HG03342 (cell line): ENCODE data around the gene FARP1.

ENCODE experiments used
- ATAC-seq: cut with Tn5 transposase; IDR thresholded peaks from one replicate; pipeline ENCODE4 v1.9.1; 2021; ENCODE audit warnings: mild to moderate bottlenecking, moderate library complexity; ENCODE audit not compliant: unreplicated experiment

The FARP1 gene

DNA sequence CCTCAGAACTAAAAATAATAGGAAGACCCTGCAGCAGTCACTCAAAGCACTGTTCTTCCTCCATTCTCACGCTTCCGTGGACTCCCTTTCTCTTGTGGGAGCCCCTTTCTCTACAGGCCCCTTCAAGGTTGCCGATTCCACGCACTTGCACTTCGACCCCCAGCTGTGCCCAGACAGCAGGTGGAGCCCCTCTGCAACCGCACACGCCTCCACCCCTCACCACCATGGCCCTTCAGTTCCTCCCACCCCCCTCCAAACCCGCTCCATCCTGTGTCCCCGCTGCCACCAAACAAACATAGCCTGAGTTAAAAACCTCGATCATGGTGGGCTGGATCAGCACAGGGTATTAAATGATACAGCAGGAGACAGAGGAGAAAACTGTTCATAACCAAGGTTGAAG is 331.4 kb downstream of the FARP1 start:
- ATAC-seq = no peak

DNA sequence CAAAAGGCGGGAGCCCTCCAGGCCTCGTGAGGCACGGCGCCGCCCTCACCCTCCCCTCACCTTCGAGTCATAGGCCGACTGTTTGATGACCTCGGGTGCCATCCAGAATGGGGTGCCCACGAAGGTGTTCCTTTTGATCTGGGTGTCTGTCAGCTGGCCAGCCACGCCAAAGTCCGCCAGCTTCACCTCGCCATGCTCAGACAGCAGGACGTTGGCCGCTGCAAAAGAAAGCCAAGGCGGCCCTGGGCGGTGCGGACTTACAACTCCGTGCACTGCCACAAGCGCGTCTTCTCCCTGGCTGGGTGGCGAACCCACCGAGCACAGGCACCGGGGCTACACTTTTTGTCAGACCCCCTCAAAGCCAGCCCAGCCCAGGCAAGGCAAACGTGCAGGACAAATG is 331.9 kb downstream of the FARP1 start:
- ATAC-seq = no peak

DNA sequence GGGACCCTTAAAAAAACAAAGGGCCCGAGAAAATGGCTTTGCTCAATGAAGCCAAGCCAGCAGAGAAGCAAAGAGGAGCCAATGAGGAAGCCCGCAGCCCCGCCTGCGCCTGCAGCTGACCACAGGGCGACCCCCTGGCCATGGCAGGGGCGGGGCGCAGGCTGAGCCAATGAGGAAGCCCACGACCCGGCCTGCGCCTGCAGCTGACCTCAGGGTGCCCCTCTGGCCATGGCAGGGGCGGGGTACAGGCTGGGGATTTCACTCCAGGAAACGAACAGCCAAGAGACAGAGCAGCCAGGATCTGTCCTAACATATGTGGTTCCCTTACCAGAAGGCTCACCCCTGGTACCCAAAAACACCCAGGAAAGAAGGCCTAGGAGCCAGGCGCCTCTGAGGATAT is 332.6 kb downstream of the FARP1 start:
- ATAC-seq = no peak

DNA sequence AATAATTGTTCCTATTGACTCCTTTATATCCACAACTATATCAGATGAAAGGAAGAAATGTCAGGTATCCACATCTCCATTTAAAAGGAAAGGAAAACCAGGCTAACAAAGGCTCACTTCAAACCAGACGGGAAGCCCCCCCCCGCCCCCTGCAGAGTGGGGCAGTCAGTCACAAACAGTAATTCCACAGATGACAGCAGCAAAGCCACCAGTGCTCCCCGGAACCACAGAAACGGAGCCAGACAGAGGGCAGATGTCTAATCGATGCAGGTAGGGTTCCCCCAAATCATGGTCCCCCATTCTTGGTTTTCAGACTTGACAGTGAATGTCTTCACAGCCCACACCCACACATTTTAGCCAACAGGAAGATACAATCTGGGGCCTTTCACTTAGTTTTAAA is 333.2 kb downstream of the FARP1 start:
- ATAC-seq = peak; percentile 36

DNA sequence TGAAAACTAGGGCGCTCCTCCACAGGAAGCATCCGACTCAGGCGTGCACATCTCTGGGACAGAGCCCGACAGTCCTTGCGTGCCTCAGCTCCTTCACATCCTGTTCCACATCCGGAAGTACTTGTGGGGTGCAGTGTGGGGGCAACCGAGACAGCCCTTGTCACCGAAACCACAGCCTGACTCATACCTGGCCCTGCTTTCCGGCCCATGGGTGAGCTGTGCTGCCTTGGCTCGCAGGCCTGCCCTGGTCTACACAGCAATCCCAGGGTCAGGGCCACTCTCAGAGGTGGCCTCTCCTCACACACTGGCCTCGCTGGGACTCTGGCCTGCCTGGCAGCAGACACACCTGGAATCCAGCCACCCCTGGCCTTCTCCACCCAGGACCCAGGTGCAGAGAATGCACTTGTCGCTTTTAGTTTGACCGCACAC is 333.7 kb downstream of the FARP1 start:
- peak; percentile 94 for ATAC-seq

DNA sequence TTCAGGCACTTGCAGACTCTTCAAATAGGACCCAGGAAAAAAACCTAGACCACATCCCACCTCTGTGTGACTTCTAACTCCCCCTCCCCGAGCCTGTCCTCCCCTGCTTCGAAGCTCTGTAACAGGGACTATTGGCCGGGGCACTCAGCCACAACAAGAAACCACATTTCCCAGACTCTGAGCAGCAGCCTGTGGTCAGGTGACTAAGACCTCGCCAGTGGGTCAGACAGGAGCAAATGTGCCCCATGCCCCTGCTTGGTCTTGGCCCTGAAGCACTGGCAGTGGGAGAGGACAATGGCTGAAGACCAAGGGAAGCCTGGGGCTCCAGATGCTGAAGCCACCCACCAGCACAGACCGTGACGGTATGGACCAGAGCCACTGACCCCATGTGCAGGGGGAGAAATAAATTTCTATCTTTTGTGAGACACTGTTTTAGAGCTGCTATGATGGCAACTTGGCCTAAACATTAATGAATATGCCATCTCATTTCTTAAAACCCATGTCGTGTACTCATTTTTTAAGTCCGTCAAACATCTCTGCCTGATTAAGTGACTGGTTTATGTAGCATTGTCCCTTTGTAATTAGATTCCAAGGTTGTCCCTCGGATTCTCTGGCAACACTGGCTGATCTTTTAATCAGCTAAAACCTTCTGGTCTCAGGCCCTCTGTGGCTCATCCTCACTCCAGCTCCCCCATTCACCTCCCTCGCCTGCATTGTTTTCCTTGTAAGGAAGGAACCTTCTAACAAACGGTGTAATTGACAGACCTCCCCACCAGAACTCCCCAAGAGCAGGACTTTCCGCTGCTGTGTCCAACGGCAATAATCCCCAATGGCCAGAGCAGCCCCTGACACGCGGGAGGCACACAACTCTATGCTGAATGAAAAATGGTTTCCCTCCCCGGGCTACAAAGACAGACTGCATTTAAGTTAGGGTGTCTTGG is 335.6 kb downstream of the FARP1 start:
- peak; percentile 28 for ATAC-seq

DNA sequence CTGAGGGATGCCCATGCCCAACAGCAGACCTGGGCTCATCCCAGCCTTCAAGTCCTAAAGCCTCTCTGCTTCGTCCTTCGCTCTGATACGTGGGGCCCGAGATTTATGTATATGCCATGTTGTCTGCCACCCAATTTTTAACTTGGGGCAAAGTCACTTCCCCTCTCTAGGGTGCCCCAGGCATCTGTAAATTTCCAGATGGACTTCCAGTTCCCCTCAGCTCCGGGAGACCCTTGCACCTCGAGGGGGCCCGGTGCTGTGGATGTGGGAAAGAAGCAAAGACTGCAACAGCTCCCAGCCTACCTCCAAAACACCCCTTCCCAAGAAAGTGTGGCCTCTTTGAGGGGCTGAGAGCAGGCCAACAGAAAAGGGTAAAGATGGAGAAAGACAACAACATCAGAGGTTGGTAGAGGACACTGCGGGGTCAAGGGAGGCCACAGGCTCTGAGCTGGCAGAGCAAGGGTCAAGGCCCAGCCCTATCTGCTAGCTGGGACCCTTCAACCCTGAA is 336.7 kb downstream of the FARP1 start:
- no peak for ATAC-seq

DNA sequence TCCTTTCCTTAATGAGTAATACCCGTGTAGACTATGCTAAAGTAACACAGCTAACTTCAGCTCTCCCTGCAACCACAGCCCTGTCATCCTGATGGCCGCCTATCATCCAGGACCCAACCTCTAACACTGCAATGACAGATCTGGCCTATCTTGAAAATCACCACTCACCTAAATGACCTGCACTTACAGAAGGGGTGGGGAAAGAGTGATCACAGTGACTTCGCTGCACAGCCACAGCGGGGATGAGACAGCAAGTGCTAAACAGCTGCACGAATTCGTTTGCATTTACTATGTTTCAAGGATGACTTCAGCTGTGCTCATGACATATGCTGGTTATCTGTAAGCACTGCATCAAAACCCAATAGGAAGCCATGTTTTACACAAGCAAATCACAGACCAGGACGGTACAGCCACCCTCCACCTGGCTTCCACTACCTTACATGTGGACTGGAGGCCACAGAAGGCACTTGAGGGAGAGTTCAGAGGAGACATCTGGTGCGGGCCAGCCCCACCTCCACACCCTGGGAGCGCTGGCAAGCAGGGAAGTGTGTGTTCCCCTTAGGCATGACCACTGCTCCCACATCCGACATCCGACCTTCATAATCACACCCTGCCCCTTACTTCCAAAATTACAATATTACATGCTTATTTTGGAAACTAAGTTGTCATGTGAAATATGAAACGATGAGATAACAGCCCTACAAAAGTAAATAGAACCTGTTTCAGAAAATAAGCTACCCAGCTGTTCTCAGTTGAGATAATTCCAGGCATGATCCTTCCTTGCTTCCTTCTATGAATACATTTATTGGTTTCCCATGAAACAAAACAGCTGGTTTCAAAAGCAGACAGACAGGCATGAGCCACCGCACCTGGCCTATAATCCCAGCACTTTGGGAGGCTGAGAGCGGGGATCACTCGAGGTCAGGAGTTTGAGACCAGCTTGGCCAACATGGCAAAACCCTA is 338.3 kb downstream of the FARP1 start:
- ATAC-seq = peak; percentile 28

DNA sequence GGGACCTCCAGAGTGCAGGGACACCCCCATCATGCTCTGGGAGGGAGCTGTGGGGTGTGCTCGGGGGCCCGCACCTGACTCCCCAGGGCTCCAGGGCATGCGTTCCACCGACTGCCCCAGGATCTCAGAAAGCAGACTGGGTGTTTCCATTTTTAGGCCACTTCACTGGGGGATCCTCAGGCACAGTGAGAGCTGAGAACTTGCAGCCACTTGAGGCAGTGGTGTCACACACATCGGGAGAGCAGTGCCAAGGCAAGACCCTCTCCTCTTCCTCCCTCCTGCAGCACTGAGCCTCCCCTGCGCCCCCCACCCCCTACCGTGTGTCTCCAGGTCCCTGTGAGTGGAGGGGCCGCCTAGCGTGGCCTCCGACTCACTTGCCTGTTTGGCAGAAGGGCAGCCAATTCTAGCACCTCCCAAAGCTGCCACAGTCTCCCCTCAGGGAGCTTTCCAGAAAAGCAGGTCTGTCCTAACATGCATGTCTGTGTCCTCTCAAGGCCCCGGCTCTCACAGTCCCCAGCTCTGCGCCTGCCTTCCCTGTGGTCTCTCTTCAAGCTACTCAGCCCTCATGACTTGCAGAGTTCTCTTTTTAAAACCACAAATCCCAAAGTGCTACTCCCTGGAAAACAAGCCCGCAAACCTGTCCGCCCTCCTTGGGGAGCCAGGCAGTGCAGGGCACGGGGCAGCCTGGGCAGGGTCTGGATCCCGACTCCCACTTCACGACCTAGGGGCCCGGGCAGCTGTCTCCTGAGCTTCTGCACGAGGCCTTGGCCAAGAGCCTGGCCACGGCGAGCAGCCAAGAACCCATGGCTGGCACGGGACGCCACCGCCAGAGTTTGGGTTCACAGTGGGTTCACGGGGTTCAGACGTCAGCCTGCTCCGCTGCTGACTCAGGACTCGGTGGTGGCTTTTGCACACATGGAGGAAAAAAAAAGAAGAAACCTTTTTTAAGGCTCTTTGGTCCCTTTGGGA is 339.9 kb downstream of the FARP1 start:
- no peak for ATAC-seq

DNA sequence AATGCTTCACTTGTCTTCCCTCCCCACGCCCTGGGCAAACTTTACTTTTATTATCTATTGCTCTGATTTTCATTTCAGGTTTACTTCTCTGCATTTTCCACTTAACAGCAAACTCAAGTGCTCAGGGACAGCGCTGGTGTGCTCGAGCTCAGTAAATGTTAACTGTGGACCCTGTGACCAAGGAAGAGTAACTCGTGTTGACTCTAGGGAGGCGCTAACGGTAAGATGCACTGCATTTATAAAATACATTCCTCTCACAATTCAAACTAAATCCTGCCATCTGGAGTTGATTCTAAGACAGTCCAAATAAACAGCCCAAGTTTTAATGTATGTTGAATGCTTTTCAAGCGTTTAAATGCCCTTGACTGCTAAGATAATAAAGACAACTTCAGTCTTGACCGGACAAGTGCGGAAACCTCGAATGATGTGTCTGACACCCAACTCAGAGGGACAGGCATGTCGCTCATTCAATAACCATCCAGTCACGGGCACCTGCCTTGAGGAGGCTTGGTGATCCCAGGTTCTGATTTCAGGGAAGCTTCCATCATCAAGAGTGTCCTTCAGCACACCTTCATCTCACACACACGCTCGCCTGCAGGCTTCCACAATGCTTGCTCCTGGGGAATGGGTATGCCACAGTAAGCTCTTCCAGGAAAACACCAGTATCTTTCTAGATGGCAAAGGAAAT is 340.9 kb downstream of the FARP1 start:
- no peak for ATAC-seq

DNA sequence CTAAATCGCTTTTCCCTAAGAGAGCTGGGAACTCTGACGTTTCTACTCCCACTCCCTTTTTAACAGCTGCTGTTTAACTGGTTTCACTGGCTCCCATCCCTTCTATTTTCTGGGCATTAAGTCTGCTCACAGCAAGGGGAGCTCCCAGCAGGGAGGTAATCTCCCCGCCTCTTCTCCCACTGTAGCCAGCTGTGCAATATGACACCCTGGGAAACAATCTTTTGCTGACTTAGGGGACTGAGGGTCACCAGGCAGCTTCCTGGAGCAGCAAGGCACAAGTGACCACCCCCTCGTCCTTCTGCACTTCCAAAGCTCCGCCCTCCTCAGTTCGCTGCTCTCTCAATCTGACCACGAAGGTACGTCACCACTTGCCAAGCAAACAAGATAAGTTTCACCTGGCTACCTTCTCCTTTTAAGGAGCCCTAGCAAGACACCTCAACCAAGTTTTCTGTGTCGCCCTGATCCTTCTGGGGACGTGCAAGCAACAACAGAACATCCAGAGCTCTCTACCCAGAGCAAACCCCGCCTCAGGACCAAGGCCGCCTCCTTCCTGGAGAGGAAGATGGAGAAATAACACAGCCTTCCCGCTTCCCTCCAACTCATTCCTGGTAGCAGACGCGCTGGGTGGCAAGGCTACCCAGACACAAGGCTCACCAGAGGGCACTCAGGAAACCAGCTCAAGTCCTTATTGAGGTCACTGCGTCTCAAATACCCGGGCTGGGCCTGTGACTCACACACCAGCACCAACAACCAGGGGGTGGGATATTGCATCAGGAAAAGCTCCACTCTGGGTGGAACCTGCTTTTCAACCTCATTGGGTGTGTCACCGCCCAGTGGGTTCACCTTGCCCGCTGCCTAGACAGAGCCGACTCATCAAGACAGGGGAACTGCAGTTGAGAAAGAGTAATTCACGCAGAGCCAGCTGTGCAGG is 341.7 kb downstream of the FARP1 start:
- ATAC-seq = peak; percentile 42

DNA sequence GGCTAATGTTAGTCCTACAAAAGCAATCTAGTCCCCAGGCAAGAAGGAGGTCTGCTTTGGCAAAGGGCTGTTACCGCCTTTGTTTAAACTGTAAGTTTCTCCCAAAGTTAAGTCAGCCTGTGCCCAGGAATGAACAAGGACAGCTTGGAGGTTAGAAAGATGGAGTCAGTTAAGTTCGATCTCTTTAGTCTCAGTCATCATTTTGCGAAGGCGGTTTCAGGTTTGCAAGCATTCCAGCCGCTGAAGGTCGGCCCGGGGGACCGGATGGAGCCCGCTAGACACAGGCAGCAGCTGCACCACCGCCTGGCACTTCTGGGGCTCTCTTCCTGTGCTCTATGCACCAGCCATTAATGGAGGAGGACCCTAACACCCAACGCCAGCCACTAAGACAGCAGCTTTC is 342.7 kb downstream of the FARP1 start:
- no peak for ATAC-seq

DNA sequence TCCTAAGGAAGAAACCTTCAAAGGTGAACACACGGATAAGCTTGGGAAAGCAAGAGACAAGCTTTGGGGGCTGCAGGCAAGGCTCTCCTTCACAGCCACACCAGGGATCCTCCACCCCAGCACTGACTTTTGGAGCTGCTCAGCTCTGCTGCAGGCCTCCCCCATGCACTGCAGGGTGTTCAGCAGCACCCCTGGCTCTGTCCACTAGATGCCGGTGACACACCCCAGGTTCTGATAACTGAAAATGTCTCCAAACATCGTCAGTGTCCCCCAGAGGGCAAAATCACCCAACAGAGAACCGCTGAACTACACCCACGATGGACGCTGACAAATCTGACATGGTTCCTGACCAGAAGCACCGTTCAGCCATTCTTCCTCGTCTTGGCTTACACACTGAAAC is 343.5 kb downstream of the FARP1 start:
- no peak for ATAC-seq

DNA sequence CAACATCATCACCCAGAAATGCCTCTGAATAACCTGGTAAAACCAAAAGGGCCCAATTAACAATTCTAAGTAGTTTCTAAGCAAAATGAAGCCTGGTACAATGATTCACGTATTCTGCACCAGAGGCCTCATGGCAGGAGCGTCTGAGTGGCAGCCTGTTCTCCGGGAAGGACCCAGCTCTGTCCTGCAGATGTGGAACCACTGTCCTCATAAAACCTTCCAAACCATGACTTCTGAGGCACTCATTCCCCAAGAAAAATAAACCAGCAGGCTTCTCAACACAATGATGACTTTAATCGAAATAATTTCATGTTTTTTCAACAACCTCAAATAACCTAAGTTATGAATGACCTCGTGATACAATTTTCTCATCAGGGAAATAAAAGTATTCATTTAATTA is 344.1 kb downstream of the FARP1 start:
- no peak for ATAC-seq

DNA sequence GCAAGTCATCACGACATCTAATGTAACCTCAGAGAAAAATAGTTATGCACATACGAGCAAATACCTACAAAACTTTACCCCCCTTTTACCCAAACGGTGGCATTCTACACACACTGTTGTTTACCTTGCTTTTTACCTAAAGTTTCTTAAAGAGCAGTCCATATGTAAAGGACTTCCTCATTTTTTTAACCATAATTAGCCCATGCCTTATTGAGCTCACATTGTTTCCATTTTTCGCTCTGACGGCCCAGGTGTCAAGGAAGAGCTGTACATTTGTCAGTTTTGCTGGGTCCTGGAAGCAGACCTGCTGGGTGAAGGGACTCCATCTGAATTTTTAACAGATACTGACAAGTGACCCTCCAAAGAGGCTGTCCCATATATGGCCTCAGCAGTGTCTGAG is 344.6 kb downstream of the FARP1 start:
- ATAC-seq = no peak

DNA sequence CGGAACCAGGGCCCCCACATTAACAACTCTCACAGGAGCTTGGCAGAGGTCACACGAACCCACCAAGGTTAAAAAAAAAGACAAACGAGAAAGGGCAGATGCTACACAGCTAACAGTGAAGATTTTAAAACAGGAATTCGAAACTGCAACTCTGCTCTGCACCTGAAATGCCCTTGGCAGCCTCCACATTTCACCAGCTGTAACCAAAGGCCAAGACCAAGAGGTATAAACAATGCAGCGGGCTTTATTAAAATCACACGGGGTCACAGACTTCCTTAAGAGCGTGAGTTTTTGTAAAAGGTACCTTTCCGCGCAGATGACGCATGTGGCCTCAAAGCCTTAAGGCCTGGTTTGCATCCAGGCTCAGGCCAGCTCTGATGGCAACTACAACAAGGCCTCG is 345.8 kb downstream of the FARP1 start:
- ATAC-seq = peak; percentile 47

DNA sequence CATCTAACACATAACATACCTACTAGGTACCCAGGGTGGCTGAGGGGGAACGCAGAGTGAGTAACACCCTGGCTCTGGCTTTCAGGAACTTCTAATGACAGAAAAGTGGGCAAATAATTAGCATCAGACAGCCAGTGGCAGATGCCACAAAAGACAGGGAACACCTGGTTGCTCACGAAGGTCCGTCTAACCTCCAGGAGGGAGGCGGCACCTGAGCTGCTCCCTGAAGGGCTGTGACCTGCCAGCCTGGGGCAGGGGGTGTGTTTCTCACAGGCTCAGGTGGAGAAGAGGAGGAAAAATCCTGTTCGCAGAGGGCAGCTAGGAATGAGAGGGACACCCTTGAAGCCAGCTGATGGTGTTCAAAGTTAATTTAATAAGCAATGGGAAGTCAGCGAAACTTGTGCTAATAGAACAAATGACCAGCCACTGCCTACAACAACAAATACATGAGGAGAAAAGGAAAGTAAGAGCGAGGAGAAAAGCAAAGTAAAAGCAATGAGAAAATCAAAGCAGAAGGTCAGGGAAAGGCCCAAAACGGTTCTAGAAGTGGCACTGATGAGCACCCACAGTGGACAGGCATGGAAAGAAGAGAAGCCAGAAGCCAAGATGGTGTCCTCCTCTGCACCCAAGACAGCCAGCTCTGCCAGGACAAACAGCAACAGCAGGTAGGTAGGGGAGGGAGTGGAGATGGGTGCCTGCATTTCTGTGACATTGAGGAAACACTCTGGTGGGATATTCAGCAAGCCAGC is 346.7 kb downstream of the FARP1 start:
- no peak for ATAC-seq
